Activated naive CD4-positive, alpha-beta T cell (primary cell): ENCODE measurements around the gene RAB7B.
A peak's percentile ranks its signal among the peaks of the same experiment; 100 is the strongest.

ENCODE experiments used
- DNase-seq, 4 experiments: peaks; one replicate each; lab custom pipeline; 2025; lab: John Stamatoyannopoulos, UW

RAB7B gene

GRCh38 chr1:206022766-206023165, 19.6 kb upstream of the RAB7B start:
- no peak for DNase-seq

GRCh38 chr1:206021626-206022365, 18.6 kb upstream of the RAB7B start:
- DNase-seq = no peak

GRCh38 chr1:206021008-206021625, 17.9 kb upstream of the RAB7B start:
- no peak for DNase-seq

GRCh38 chr1:206020393-206021007, 17.3 kb upstream of the RAB7B start:
- no peak for DNase-seq

- DNase-seq = no peak
Observed at GRCh38 chr1:206015071-206015470, 11.9 kb upstream of the RAB7B start.

- DNase-seq = no peak
Observed at GRCh38 chr1:206014601-206015000, 11.4 kb upstream of the RAB7B start.

GRCh38 chr1:206013026-206013795, 10.0 kb upstream of the RAB7B start:
- DNase-seq = no peak

GRCh38 chr1:206012086-206012859, 9.1 kb upstream of the RAB7B start:
- DNase-seq = peak in 1 of 4 experiments; percentile 6

GRCh38 chr1:206011057-206011456, 7.9 kb upstream of the RAB7B start:
- no peak for DNase-seq

GRCh38 chr1:206010060-206010459, 6.9 kb upstream of the RAB7B start:
- DNase-seq = no peak

- no peak for DNase-seq
Observed at GRCh38 chr1:206006946-206007345, 3.8 kb upstream of the RAB7B start.

GRCh38 chr1:206005778-206006180, 2.6 kb upstream of the RAB7B start:
- DNase-seq = no peak

GRCh38 chr1:206005234-206005633, 2.0 kb upstream of the RAB7B start:
- DNase-seq = no peak

- DNase-seq = no peak
Observed at GRCh38 chr1:206004826-206005225, 1.6 kb upstream of the RAB7B start.

GRCh38 chr1:206003854-206004800, 932 bp upstream of the RAB7B start:
- DNase-seq = no peak

GRCh38 chr1:206002160-206002559, 1.0 kb downstream of the RAB7B start:
- DNase-seq = no peak

GRCh38 chr1:206001476-206001888, 1.7 kb downstream of the RAB7B start:
- no peak for DNase-seq

GRCh38 chr1:206000641-206001339, 2.4 kb downstream of the RAB7B start:
- DNase-seq = no peak

- no peak for DNase-seq
Observed at GRCh38 chr1:205998457-205999241, 4.5 kb downstream of the RAB7B start.
